NCI-H2196 (cell line): ENCODE data around the gene CPNE7.

ENCODE experiments used
- DNase-seq: peaks from one replicate; lab custom pipeline; 2025; ENCODE audit not compliant: unreplicated experiment; lab: John Stamatoyannopoulos, UW

The CPNE7 gene

GRCh38 chr16:89549007-89549700, 26.4 kb upstream of the CPNE7 start:
- no peak for DNase-seq

- no peak for DNase-seq
These were observed 25.0 kb upstream of the CPNE7 start for GRCh38 chr16:89550421-89551007.

- DNase-seq = no peak
These were observed 23.2 kb upstream of the CPNE7 start for GRCh38 chr16:89552329-89552728.

GRCh38 chr16:89552913-89553312, 22.6 kb upstream of the CPNE7 start:
- no peak for DNase-seq

- DNase-seq = no peak
These were observed 21.8 kb upstream of the CPNE7 start for GRCh38 chr16:89553733-89554132.

- DNase-seq = no peak
These were observed 21.2 kb upstream of the CPNE7 start for GRCh38 chr16:89554343-89554742.

- DNase-seq = no peak
These were observed 20.3 kb upstream of the CPNE7 start for GRCh38 chr16:89555265-89555664.

- DNase-seq = no peak
These were observed 19.8 kb upstream of the CPNE7 start for GRCh38 chr16:89555780-89556179.

- DNase-seq = peak; percentile 45
These were observed 18.5 kb upstream of the CPNE7 start for GRCh38 chr16:89556750-89557689.

- DNase-seq = no peak
These were observed 17.7 kb upstream of the CPNE7 start for GRCh38 chr16:89557690-89558490.

GRCh38 chr16:89560378-89561141, 15.0 kb upstream of the CPNE7 start, which contains the start of gene RPL13:
Gene RPL13, plus strand, starts transcription at chr16:89560682. Its CDS starts 278 bp downstream, at chr16:89560960.
- peak; percentile 82 for DNase-seq

- DNase-seq = no peak
These were observed 14.2 kb upstream of the CPNE7 start for GRCh38 chr16:89561142-89561883.

GRCh38 chr16:89561884-89562599, 13.5 kb upstream of the CPNE7 start:
- DNase-seq = no peak

- no peak for DNase-seq
These were observed 12.6 kb upstream of the CPNE7 start for GRCh38 chr16:89562939-89563338.

- no peak for DNase-seq
These were observed 11.7 kb upstream of the CPNE7 start for GRCh38 chr16:89563639-89564392.

- no peak for DNase-seq
These were observed 10.9 kb upstream of the CPNE7 start for GRCh38 chr16:89564476-89565255.

- DNase-seq = no peak
These were observed 10.4 kb upstream of the CPNE7 start for GRCh38 chr16:89565256-89565505.
